ENCODE measurements around the gene EPB41L3. TPM values are rescaled to one million over a fixed set of nuclear protein-coding genes. Genes with fewer than 3 reads are reported as not detected.

EPB41L3 gene
- total and polyA plus RNA-seq, 10 of the 15 experiments (the other 5 are each of a cell fraction or from before 2014, with no cell fraction given), result 0.11 to 0.69 (median 0.23) TPM; not detected in 6

DNA sequence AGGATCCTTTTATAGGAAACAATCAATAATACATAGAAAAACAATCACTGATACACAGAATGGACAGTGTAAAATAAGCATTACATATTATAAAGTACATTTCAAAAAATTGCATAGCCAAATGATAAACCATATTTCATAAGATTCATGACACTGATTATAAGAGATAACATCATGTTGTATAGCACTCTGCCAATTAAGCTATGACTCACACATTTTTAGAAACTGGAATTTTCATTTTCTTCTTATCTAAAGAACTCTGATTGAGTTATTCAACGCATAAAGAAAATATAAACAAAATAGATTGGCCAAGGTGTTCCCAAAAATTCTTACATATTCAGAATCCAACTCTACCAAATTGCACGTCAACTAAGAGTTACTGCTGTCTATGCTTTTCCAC is 5.9 kb downstream of the EPB41L3 start:
- Histone ChIP-seq H3K27me3 (replicated peaks in 1 of 2; ENCODE audit: control insufficient read depth in 2 of 2, insufficient read depth in 2 of 2, low read length in 1 of 2) (peaks cover 0 to 5% of the 10 kb centered on the region in 2 experiments; a peak in 2 of 4 replicates), H3K79me2 (ENCODE audit: control insufficient read depth, insufficient read depth, low read length) (no peaks in the 10 kb centered on the region), H3K4me1 (ENCODE audit: control insufficient read depth, insufficient read depth, low read length) (no peaks in the 10 kb centered on the region), H3K9me3 (replicated peaks; ENCODE audit: control insufficient read depth, insufficient read depth, low read length) (no peaks in the 10 kb centered on the region), H3K4me2 (ENCODE audit: control insufficient read depth, insufficient read depth) (no peak overlapping the region), H3K9ac (ENCODE audit: control insufficient read depth, insufficient read depth, low read length) (no peak overlapping the region), H3K36me3 (ENCODE audit: control insufficient read depth in 2 of 2, insufficient read depth in 2 of 2, low read length in 1 of 2) (no peaks in the 10 kb centered on the region), H2AFZ (ENCODE audit: control insufficient read depth, low read depth, low read length) (no peak overlapping the region), H3K27ac (ENCODE audit: control insufficient read depth, insufficient read depth) (no peak overlapping the region), H3K4me3 (no peak overlapping the region), H4K20me1 (ENCODE audit: control insufficient read depth, insufficient read depth) (no peaks in the 10 kb centered on the region)
- ChIA-PET RAD21 (ENCODE audit: unreplicated experiment) (no interaction called here), POLR2A (no interaction called here), SMC1A (ENCODE audit: uncharacterized antibody, unreplicated experiment) (no interaction called here), CTCF (no interaction called here)
- ATAC-seq (no peak), FAIRE-seq (no peak), DNase-seq (ENCODE audit: low read depth, low spot score) (no peak)
- in situ Hi-C loops (cut with MboI), result no loop called here
- no TSS peak for BruUV-seq (replicated peaks)
- intact Hi-C loops (cut with micrococcal nuclease; ENCODE audit: unreplicated experiment), result no loop called here
- 2% methylated on average over 2 of the region's 2 CpGs for WGBS (ENCODE audit: insufficient coverage, insufficient replicate concordance, low lambda C conversion rate, missing lambda C conversion rate)
- TF ChIP-seq, protein P1, sequence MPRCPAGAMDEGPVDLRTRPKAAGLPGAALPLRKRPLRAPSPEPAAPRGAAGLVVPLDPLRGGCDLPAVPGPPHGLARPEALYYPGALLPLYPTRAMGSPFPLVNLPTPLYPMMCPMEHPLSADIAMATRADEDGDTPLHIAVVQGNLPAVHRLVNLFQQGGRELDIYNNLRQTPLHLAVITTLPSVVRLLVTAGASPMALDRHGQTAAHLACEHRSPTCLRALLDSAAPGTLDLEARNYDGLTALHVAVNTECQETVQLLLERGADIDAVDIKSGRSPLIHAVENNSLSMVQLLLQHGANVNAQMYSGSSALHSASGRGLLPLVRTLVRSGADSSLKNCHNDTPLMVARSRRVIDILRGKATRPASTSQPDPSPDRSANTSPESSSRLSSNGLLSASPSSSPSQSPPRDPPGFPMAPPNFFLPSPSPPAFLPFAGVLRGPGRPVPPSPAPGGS (IDR thresholded peaks at IDR 0.05; ENCODE audit: borderline replicate concordance, insufficient read depth, low read depth, low read length, poor library complexity, severe bottlenecking), result no peak
- TF ChIP-seq, protein P2, sequence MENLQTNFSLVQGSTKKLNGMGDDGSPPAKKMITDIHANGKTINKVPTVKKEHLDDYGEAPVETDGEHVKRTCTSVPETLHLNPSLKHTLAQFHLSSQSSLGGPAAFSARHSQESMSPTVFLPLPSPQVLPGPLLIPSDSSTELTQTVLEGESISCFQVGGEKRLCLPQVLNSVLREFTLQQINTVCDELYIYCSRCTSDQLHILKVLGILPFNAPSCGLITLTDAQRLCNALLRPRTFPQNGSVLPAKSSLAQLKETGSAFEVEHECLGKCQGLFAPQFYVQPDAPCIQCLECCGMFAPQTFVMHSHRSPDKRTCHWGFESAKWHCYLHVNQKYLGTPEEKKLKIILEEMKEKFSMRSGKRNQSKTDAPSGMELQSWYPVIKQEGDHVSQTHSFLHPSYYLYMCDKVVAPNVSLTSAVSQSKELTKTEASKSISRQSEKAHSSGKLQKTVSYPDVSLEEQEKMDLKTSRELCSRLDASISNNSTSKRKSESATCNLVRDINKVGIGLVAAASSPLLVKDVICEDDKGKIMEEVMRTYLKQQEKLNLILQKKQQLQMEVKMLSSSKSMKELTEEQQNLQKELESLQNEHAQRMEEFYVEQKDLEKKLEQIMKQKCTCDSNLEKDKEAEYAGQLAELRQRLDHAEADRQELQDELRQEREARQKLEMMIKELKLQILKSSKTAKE (IDR thresholded peaks at IDR 0.05; ENCODE audit: low read depth, poor library complexity, severe bottlenecking), result no peak
- no peak for TF ChIP-seq NRF1 (conservative IDR thresholded peaks at IDR 0.05; ENCODE audit: low read depth, low read length)
- TF ChIP-seq EGR1 (IDR thresholded peaks at IDR 0.05; ENCODE audit: borderline replicate concordance in 1 of 2, low read depth in 2 of 2, low read length in 2 of 2), result no peak
- TF ChIP-seq, protein P3, sequence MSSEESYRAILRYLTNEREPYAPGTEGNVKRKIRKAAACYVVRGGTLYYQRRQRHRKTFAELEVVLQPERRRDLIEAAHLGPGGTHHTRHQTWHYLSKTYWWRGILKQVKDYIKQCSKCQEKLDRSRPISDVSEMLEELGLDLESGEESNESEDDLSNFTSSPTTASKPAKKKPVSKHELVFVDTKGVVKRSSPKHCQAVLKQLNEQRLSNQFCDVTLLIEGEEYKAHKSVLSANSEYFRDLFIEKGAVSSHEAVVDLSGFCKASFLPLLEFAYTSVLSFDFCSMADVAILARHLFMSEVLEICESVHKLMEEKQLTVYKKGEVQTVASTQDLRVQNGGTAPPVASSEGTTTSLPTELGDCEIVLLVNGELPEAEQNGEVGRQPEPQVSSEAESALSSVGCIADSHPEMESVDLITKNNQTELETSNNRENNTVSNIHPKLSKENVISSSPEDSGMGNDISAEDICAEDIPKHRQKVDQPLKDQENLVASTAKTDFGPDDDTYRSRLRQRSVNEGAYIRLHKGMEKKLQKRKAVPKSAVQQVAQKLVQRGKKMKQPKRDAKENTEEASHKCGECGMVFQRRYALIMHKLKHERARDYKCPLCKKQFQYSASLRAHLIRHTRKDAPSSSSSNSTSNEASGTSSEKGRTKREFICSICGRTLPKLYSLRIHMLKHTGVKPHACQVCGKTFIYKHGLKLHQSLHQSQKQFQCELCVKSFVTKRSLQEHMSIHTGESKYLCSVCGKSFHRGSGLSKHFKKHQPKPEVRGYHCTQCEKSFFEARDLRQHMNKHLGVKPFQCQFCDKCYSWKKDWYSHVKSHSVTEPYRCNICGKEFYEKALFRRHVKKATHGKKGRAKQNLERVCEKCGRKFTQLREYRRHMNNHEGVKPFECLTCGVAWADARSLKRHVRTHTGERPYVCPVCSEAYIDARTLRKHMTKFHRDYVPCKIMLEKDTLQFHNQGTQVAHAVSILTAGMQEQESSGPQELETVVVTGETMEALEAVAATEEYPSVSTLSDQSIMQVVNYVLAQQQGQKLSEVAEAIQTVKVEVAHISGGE (CRISPR knock-in tag; IDR thresholded peaks at IDR 0.05), result no peak
- TF ChIP-seq, protein P4, sequence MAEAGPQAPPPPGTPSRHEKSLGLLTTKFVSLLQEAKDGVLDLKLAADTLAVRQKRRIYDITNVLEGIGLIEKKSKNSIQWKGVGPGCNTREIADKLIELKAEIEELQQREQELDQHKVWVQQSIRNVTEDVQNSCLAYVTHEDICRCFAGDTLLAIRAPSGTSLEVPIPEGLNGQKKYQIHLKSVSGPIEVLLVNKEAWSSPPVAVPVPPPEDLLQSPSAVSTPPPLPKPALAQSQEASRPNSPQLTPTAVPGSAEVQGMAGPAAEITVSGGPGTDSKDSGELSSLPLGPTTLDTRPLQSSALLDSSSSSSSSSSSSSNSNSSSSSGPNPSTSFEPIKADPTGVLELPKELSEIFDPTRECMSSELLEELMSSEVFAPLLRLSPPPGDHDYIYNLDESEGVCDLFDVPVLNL (IDR thresholded peaks at IDR 0.05; ENCODE audit: low read depth, low read length), result no peak
- TF ChIP-seq, protein P5, sequence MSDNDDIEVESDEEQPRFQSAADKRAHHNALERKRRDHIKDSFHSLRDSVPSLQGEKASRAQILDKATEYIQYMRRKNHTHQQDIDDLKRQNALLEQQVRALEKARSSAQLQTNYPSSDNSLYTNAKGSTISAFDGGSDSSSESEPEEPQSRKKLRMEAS (IDR thresholded peaks at IDR 0.05; ENCODE audit: low read depth, low read length), result no peak
- no peak for TF ChIP-seq SMC3 (IDR thresholded peaks at IDR 0.05; ENCODE audit: borderline replicate concordance, low read length)
- TF ChIP-seq POLR2AphosphoS2 (IDR thresholded peaks at IDR 0.05; ENCODE audit: low read depth, low read length), result no peak
- TF ChIP-seq, protein P6, sequence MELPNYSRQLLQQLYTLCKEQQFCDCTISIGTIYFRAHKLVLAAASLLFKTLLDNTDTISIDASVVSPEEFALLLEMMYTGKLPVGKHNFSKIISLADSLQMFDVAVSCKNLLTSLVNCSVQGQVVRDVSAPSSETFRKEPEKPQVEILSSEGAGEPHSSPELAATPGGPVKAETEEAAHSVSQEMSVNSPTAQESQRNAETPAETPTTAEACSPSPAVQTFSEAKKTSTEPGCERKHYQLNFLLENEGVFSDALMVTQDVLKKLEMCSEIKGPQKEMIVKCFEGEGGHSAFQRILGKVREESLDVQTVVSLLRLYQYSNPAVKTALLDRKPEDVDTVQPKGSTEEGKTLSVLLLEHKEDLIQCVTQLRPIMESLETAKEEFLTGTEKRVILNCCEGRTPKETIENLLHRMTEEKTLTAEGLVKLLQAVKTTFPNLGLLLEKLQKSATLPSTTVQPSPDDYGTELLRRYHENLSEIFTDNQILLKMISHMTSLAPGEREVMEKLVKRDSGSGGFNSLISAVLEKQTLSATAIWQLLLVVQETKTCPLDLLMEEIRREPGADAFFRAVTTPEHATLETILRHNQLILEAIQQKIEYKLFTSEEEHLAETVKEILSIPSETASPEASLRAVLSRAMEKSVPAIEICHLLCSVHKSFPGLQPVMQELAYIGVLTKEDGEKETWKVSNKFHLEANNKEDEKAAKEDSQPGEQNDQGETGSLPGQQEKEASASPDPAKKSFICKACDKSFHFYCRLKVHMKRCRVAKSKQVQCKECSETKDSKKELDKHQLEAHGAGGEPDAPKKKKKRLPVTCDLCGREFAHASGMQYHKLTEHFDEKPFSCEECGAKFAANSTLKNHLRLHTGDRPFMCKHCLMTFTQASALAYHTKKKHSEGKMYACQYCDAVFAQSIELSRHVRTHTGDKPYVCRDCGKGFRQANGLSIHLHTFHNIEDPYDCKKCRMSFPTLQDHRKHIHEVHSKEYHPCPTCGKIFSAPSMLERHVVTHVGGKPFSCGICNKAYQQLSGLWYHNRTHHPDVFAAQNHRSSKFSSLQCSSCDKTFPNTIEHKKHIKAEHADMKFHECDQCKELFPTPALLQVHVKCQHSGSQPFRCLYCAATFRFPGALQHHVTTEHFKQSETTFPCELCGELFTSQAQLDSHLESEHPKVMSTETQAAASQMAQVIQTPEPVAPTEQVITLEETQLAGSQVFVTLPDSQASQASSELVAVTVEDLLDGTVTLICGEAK (IDR thresholded peaks at IDR 0.05; ENCODE audit: borderline replicate concordance), result no peak

Measured in GM12878 (cell line).